ENCODE data around the gene IRS2.
A peak's percentile ranks its signal among the peaks of the same experiment; 100 is the strongest.
"Not testable (repeated sequence)": the region's sequence is repeated elsewhere in the genome, so short reads cannot be mapped to it uniquely, and the experiment has no call there.

IRS2 gene

GRCh38 chr13:109750221-109750775 lies 36.1 kb downstream of the IRS2 start:
- DNase-seq = no peak

- no peak for DNase-seq
These were observed 37.0 kb downstream of the IRS2 start for GRCh38 chr13:109749365-109749764.

- DNase-seq = no peak
These were observed 37.7 kb downstream of the IRS2 start for GRCh38 chr13:109748677-109749076.

GRCh38 chr13:109747524-109747923 lies 38.9 kb downstream of the IRS2 start:
- DNase-seq = no peak

DNA sequence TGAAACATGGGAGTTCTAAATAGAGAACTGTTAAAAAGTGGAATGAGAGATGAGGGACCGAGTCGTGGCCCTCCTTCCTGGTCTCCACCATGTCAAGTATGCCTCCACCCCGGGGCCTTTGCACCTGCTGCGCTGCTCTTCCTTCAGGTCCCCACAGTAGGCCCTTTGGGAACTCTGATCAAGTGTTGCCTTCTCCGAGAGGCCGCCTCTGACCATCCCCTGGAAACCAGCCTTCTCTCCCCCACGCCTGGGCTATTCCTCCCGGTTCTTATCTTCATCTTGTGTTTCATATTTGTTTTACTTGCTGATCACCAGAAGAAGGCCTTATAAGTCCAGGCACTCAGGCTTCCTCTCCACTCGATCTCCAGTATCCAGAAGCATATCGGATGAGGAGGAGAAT lies 40.0 kb downstream of the IRS2 start:
- no peak for DNase-seq

DNA sequence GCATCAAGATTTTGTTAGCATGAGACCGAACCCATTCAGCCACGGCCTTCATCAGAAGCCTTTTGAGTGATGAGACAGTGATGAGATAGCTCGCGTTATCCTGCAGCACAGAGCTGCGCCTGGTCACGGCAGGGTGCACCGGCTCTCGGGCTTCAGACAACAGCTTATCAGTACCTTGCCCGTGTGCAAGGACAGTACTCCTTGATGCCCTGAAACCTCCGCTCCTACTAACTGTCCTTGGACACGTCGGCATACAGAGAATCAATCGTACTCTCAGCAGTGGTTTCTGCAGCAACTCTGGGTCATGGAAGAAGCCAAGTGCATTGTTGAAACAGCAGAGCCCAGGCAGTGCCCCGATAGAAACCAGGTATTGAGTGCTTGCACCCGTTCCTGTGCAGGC lies 40.7 kb downstream of the IRS2 start:
- DNase-seq = no peak

GRCh38 chr13:109745060-109745459 lies 41.3 kb downstream of the IRS2 start:
- no peak for DNase-seq

- DNase-seq = no peak
These were observed 41.8 kb downstream of the IRS2 start for GRCh38 chr13:109744512-109745051.

DNA sequence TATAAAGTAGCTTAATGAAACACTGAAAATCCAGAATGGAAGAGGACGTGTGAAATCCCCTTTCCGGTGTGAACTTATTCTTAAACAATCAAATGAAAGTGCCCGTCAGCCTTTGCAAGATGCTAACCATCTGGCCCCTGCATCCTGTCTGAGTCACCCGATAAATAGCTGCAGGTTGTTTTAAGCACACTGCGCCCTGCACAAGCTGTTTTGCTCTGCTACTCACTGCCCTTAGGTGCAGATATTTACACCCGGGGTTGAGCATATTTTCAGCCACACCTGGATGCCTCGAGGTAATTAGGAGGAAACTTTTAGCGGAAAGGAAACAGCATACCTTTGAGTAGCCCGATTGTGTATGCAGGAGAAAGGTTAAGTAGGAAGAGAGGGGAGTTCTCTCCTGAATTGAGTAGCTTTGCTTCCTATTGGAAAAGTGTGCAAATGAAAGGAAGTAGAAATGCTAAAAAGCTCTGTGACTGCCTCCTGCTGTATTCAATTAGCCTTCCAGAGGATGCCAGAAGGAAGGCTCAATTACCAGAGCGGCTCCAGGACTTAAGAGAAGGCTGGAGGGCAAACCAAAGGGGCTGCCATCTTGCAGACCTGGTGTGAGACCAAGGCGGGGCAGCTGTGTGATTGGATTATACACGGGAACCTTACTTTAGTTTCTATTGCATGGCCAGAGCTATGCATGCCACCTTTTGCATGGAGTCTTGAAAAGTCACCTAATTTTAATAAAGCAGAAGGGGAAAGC lies 42.5 kb downstream of the IRS2 start:
- no peak for DNase-seq

DNA sequence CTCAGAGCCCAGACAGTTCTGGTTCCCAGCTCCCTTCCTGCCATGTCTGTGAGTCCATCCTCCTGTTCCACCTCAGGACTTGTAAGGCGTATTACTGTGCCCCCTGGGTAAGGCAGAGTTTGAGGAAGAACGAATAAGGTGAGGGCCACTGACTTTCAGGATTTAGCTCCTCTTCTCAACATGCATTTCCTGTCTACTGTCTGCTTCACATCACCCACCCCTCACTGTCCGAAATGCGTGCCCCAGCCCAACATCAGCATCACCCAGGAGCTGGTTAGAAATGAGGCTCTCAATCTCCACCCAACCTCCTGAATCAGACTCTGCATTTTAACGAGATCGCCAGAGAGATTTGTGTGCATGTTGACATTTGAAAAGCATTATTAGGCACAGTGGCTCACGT lies 44.4 kb downstream of the IRS2 start:
- DNase-seq = no peak

DNA sequence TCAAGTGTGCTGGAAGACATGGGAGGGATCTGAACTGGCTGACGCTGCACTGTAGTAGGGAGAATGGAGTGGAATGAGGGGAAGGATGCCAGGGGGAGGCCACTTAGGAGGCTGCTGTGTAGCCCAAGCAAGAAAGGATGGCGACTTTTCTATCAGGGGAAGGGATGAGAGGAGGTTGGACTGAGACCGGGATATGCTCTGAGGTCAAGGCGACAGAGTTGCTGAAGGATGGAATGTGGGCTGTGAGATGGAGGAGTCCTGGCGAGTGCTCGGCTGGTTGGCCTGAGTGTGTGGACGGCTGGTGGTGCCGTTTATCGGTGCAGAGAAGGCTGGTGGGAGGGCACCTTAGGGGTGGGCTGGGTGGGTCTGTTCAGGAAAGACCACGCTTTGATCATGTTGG lies 45.7 kb downstream of the IRS2 start:
- DNase-seq = no peak

DNA sequence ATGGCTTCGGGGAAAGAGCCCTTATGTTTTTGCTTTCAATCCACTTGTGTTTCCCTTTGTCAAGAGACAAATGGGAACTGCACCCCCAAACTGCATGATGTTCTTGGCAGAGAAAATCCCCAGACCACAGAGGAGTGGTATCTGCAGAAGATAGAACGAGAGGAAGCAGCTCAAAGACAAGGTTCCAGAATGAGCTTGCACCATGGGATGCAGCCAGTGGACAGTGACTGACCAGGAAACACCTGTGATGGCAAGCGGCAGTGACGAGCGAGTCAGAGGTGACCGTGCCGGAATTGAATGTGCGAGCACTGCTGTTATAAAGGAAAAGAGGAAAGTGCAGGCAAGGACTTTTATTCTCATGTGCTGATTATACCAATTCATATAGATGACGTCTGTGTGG lies 46.3 kb downstream of the IRS2 start:
- DNase-seq = no peak

DNA sequence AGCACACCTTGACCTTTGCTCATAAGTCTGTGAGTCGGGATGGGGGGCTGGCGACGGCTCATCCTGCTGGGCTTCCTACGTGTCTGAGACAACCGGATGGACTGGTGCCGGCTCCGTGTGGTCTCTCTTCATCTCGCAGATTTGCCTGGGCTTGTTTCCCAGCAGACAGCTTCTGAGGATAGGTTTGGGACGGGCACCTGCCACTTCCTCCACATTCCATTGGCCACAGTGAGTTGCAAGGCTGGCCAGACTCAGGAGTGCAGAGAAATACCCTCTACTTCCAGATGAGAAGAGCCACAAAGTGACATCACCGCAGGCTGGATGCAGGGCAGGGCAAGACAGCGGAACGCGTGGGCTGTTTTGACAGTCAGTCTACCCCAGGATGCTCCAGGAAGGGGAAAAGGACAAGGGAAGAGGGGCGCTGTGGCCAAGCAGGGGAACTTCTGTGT lies 48.1 kb downstream of the IRS2 start:
- no peak for DNase-seq

DNA sequence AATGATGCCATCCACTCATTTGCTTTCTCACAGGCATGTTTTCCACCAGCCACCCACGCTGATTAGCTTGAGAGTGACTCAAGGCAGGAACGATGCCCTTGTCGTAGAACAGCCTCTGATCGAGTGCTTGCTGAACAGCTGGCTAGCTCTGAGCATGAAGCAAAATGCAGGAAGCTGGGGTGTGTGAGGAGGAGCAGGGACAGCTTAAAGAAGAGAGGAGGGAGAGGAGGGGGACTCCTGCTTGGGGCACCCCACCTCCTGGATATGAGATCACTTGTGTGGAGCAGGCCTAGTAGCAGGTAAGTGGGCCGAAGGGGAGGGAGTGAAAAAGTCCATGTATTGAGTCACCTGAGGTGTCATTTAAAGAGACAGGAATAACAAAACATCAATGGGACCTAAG lies 48.8 kb downstream of the IRS2 start:
- DNase-seq = peak in 1 of 2 experiments; percentile 27

GRCh38 chr13:109737046-109737573 lies 49.3 kb downstream of the IRS2 start:
- no peak for DNase-seq

- no peak for DNase-seq
These were observed 50.9 kb downstream of the IRS2 start for GRCh38 chr13:109735436-109735966.

GRCh38 chr13:109734002-109734785 lies 52.2 kb downstream of the IRS2 start:
- DNase-seq = no peak

GRCh38 chr13:109733550-109733949 lies 52.8 kb downstream of the IRS2 start:
- no peak for DNase-seq

DNA sequence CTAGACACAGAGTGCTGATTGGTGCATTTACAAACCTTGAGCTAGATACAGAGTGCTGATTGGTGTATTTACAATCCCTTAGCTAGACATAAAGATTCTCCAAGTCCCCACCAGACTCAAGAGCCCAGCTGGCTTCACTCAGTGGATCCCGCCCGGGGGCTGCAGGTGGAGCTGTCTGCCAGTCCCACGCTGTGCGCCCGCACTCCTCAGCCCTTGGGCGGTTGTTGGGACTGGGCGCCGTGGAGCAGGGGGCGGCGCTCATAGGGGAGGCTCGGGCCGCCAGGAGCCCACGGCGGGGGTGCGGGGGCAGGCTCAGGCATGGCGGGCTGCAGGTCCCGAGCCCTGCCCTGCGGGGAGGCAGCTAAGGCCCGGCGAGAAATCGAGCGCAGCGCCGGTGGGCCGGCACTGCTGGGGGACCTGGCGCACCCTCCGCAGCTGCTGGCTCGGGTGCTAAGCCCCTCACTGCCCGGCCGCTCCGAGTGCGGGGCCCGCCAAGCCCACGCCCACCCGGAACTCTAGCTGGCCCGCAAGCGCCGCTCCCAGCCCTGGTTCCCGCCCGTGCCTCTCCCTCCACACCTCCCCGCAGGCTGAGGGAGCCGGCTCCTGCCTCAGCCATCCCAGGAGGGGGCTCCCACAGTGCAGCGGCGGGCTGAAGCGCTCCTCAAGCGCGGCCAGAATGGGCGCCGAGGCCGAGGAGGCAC lies 53.8 kb downstream of the IRS2 start:
- DNase-seq = not testable (repeated sequence)

DNA sequence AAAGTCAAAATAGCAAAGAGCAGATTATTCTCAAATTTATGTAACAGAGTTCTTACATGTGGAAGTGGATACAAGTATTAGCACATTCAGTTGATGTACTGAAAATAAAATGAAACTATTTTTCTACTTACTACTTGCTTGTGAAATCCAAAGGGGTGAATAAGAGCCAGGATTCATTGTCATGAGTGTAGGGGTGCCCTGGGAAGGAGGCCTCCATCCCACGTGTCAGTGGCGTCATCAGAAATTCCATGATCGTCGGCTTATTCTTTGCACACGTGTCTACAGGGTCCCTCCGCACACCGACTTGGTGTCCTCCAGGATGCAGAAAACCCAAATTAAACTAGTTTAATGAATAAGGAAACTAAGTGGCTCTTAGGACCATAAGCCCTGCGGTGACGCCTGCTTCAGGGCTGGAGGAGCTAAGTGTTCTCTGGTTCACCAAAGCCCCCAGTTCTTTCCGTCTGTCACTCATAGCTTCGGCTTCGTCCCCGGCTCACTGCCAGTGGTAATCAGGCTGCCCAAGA lies 55.5 kb downstream of the IRS2 start:
- no peak for DNase-seq

GRCh38 chr13:109728791-109729731 lies 57.3 kb downstream of the IRS2 start:
- DNase-seq = no peak

All from stimulated activated CD4-positive, alpha-beta T cell treated with anti-CD3 and anti-CD28 coated beads, Interleukin-4, amount 100 ng/mL, for 4 hours (primary cell).